PC-3 (cell line): ENCODE results near the gene HUWE1. TPM values are rescaled to one million over a fixed set of nuclear protein-coding genes. Genes with fewer than 3 reads are reported as not detected.

ENCODE experiments used
- ATAC-seq: fragments of 200-7000 bp; cut with Tn5 transposase; 2 replicates; pipeline ENCODE4 v1.9.1; 2020; ENCODE audit warnings: mild to moderate bottlenecking, moderate library complexity
- BruUV-seq: library from RNA; stranded (reverse); fragments of 400-500 nt; replicated peaks from 2 replicates; lab custom pipeline; 2021; lab: Mats Ljungman, UMichigan
- CTCF ChIA-PET: fragments of 300-600 bp; sonication (Branson Sonifier 250); formaldehyde crosslinking; loops from one replicate; lab custom pipeline; 2022; ENCODE audit warnings: antibody characterized with exemption; lab: Charles Lee
- POLR2A ChIA-PET: fragments of 300-600 bp; sonication (Branson Sonifier 250); formaldehyde crosslinking; loops from one replicate; lab custom pipeline; 2022; ENCODE audit warnings: antibody characterized with exemption; ENCODE audit not compliant: unreplicated experiment; lab: Charles Lee
- DNase-seq: peaks from one replicate; pipeline ENCODE4 v3.0.0-alpha.2; 2015
- H2AFZ ChIP-seq: fragments of 300-600 bp; sonication (generic); 2 replicates; pipeline ENCODE4 v1.6.0; 2016; ENCODE audit warnings: antibody characterized with exemption, low read length
- H3F3A ChIP-seq: fragments of 300-600 bp; sonication (generic); one replicate; pipeline ENCODE4 v1.6.0; 2017; ENCODE audit warnings: antibody characterized with exemption, low read length, control low read depth, mild to moderate bottlenecking; ENCODE audit not compliant: unreplicated experiment
- H3K27ac ChIP-seq: fragments of 300-600 bp; sonication (generic); 2 replicates; pipeline ENCODE4 v1.5.1; 2016; ENCODE audit warnings: mild to moderate bottlenecking, low read length
- H3K27me3 ChIP-seq: fragments of 300-600 bp; sonication (generic); 2 replicates; pipeline ENCODE4 v1.6.1; 2016; ENCODE audit warnings: low read length, mixed read lengths
- H3K36me3 ChIP-seq: fragments of 300-600 bp; sonication (generic); 2 replicates; pipeline ENCODE4 v1.6.1; 2016; ENCODE audit warnings: low read depth, mixed run types, low read length, mixed read lengths
- H3K4me1 ChIP-seq: fragments of 300-600 bp; sonication (generic); 2 replicates; pipeline ENCODE4 v1.5.1; 2016; ENCODE audit warnings: low read length; ENCODE audit not compliant: insufficient read depth
- H3K4me2 ChIP-seq: fragments of 300-600 bp; sonication (generic); 2 replicates; pipeline ENCODE4 v1.6.0; 2016; ENCODE audit warnings: low read length
- H3K4me3 ChIP-seq: fragments of 300-600 bp; sonication (generic); 2 replicates; pipeline ENCODE4 v1.5.1; 2016; ENCODE audit warnings: mild to moderate bottlenecking, low read length, mixed read lengths
- H3K79me2 ChIP-seq: fragments of 300-600 bp; sonication (generic); 2 replicates; pipeline ENCODE4 v1.6.1; 2017; ENCODE audit warnings: low read length, mixed read lengths
- H3K9ac ChIP-seq: fragments of 300-600 bp; sonication (generic); 2 replicates; pipeline ENCODE4 v1.6.0; 2016; ENCODE audit warnings: mild to moderate bottlenecking, low read length
- H3K9me2 ChIP-seq: fragments of 300-600 bp; sonication (generic); replicated peaks from 2 replicates; pipeline ENCODE4 v1.6.1; 2016; ENCODE audit warnings: mixed run types, low read length, mixed read lengths
- H3K9me3 ChIP-seq: fragments of 300-600 bp; sonication (generic); 2 replicates; pipeline ENCODE4 v1.6.1; 2016; ENCODE audit warnings: low read length, mixed read lengths
- H4K20me1 ChIP-seq: fragments of 300-600 bp; sonication (generic); 2 replicates; pipeline ENCODE4 v1.6.1; 2016; ENCODE audit warnings: low read length, mixed read lengths
- CTCF ChIP-seq: fragments of 300-600 bp; sonication (generic); conservative IDR thresholded peaks from 2 replicates; pipeline ENCODE4 v1.5.1; 2017; ENCODE audit warnings: antibody characterized with exemption, low read depth, mild to moderate bottlenecking, low read length
- EZH2 ChIP-seq: fragments of 300-600 bp; sonication (generic); IDR thresholded peaks from one replicate; pipeline ENCODE4 v1.6.1; 2017; ENCODE audit warnings: antibody characterized with exemption, mild to moderate bottlenecking, low read length; ENCODE audit not compliant: unreplicated experiment
- EZH2phosphoT487 ChIP-seq: fragments of 300-600 bp; sonication (generic); IDR thresholded peaks from 2 replicates; pipeline ENCODE4 v1.6.1; 2018; ENCODE audit warnings: mild to moderate bottlenecking, antibody characterized with exemption, low read length, borderline replicate concordance
- intact Hi-C: fragments of 100-400 bp; cut with micrococcal nuclease; formaldehyde crosslinking; loops from 2 replicates; pipeline ENCODE4 v1.9.0; 2023
- total RNA-seq: library from RNA; depleted of rRNA; stranded (reverse); fragments of >200 nt; gene quantifications from 2 replicates; pipeline ENCODE4 v1.2.3, GENCODE V29; 2014

The HUWE1 gene
- total RNA-seq, 1 experiment from 2014 or later, result 206 TPM

GRCh38 chrX:53621418-53621986 is 65.0 kb downstream of the HUWE1 start:
- no peak overlapping the region for H3K9ac ChIP-seq
- no peaks in the 10 kb centered on the region for H3F3A ChIP-seq
- no peak overlapping the region for H2AFZ ChIP-seq
- peaks cover 13% of the 10 kb centered on the region; the same call in 1 of the 2 replicates for H3K79me2 ChIP-seq
- intact Hi-C loops, result no loop called here
- ChIA-PET CTCF (no interaction called here), POLR2A (no interaction called here)
- no peaks in the 10 kb centered on the region for H3K9me3 ChIP-seq
- no peak overlapping the region for H3K4me2 ChIP-seq
- BruUV-seq, result no TSS peak
- TF ChIP-seq EZH2 (no peak), CTCF (no peak), EZH2phosphoT487 (no peak)
- no peaks in the 10 kb centered on the region for H3K4me1 ChIP-seq
- no peaks in the 10 kb centered on the region for H3K27me3 ChIP-seq
- no peak overlapping the region for H3K4me3 ChIP-seq
- DNase-seq (no peak), ATAC-seq (no peak)
- H3K27ac ChIP-seq, result no peak overlapping the region
- H3K9me2 ChIP-seq, result no peaks in the 10 kb centered on the region
- peaks cover 79% of the 10 kb centered on the region for H3K36me3 ChIP-seq
- no peaks in the 10 kb centered on the region; the same call in 1 of the 2 replicates for H4K20me1 ChIP-seq

- TF ChIP-seq EZH2phosphoT487 (no peak), CTCF (no peak), EZH2 (no peak)
- Histone ChIP-seq H3K9ac (no peak overlapping the region), H3K4me3 (no peak overlapping the region), H3K36me3 (peaks cover 79% of the 10 kb centered on the region), H3K27ac (no peak overlapping the region), H3K79me2 (0 out of 2 replicates have a peak, but pooled peaks cover 24% of the 10 kb centered on the region), H3K27me3 (no peaks in the 10 kb centered on the region), H3K4me2 (no peak overlapping the region), H3K9me2 (no peaks in the 10 kb centered on the region), H3F3A (no peaks in the 10 kb centered on the region), H4K20me1 (no peaks in the 10 kb centered on the region; the same call in 1 of the 2 replicates), H3K4me1 (no peaks in the 10 kb centered on the region), H2AFZ (no peak overlapping the region), H3K9me3 (no peaks in the 10 kb centered on the region)
- ChIA-PET CTCF (no interaction called here), POLR2A (no interaction called here)
- intact Hi-C loops, result no loop called here
- DNase-seq (no peak), ATAC-seq (no peak)
- no TSS peak for BruUV-seq
Observed at GRCh38 chrX:53616946-53617345, 69.6 kb downstream of the HUWE1 start.

GRCh38 chrX:53606456-53606855 is 80.1 kb downstream of the HUWE1 start:
- H4K20me1 ChIP-seq, result peaks cover 32% of the 10 kb centered on the region; the same call in 1 of the 2 replicates
- ChIA-PET CTCF (no interaction called here), POLR2A (no interaction called here)
- no peak overlapping the region for H3K9ac ChIP-seq
- H3K9me3 ChIP-seq, result no peaks in the 10 kb centered on the region
- no peak for DNase-seq
- H3K9me2 ChIP-seq, result no peaks in the 10 kb centered on the region
- H3K36me3 ChIP-seq, result peaks cover 85% of the 10 kb centered on the region
- H3K4me1 ChIP-seq, result no peaks in the 10 kb centered on the region
- BruUV-seq, result no TSS peak
- no peak for ATAC-seq
- H3K4me3 ChIP-seq, result no peak overlapping the region
- intact Hi-C loops, result no loop called here
- H3F3A ChIP-seq, result no peaks in the 10 kb centered on the region
- no peak overlapping the region for H2AFZ ChIP-seq
- peaks cover 37% of the 10 kb centered on the region for H3K79me2 ChIP-seq
- no peak overlapping the region for H3K4me2 ChIP-seq
- H3K27ac ChIP-seq, result no peak overlapping the region
- H3K27me3 ChIP-seq, result no peaks in the 10 kb centered on the region
- TF ChIP-seq EZH2 (no peak), CTCF (no peak), EZH2phosphoT487 (no peak)
